C4-2B (cell line): Measurements from ENCODE around the gene IRF4.

Experiments
- H3K27ac ChIP-seq: fragments of 450-650 bp; 2 replicates; pipeline ENCODE4 v1.5.1; 2017
- CTCF ChIP-seq: fragments of 450-650 bp; conservative IDR thresholded peaks from 2 replicates; pipeline ENCODE4 v1.5.1; 2017; ENCODE audit warnings: mild to moderate bottlenecking
- ZFX ChIP-seq: fragments of 450-650 bp; IDR thresholded peaks from 2 replicates; pipeline ENCODE4 v1.6.1; 2017

IRF4 gene

GRCh38 chr6:454148-454991 lies 62.8 kb downstream of the IRF4 start:
- no peak overlapping the region for H3K27ac ChIP-seq
- no peak for TF ChIP-seq ZFX
- no peak for TF ChIP-seq CTCF

- no peak for TF ChIP-seq ZFX
- no peak for TF ChIP-seq CTCF
- H3K27ac ChIP-seq = no peak overlapping the region
Measured at GRCh38 chr6:455006-455585, 63.5 kb downstream of the IRF4 start.

GRCh38 chr6:455835-456234 lies 64.3 kb downstream of the IRF4 start:
- no peak for TF ChIP-seq CTCF
- TF ChIP-seq ZFX = no peak
- no peak overlapping the region for H3K27ac ChIP-seq

DNA sequence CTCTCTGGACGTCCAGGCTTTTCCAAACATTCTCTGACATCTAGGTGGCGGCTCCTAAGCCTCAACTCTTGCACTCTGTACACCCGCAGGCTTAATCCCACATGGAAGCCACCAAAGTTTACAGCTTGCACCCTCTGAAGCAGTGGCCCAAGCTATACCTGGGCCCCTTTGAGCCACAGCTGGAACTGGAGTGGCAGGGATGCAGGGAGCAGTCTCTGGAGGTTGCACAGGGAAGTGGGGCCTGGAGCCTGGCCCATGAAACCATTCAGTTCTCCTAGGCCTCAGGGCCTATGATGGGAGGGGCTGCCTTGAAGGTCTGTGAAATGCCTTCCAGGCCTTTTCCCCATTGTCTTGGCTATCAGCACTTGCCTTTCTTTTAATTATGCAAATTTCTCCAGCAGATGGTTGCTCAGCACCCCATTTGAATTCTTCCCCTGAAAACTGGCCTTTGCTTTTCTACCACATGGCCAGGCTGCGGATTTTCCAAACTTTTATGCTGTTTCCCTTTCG lies 64.9 kb downstream of the IRF4 start:
- TF ChIP-seq CTCF (no peak), ZFX (no peak)
- H3K27ac ChIP-seq = no peak overlapping the region

GRCh38 chr6:456887-457286 lies 65.3 kb downstream of the IRF4 start:
- H3K27ac ChIP-seq = no peak overlapping the region
- TF ChIP-seq ZFX (no peak), CTCF (no peak)
